SK-N-SH (cell line): ENCODE results near the gene ARHGEF40. TPM values are rescaled to one million over a fixed set of nuclear protein-coding genes. Genes with fewer than 3 reads are reported as not detected.

Experiments
- CTCF ChIA-PET: fragments of 300-600, 350-600 bp; formaldehyde crosslinking; extraction: SDS; loops from one replicate; lab custom pipeline; 2021; lab: Yijun Ruan, JAX
- POLR2A ChIA-PET: fragments of 350-600 bp; sonication (Branson Sonifier 250); formaldehyde crosslinking; extraction: SDS; loops from one replicate; lab custom pipeline; 2020; ENCODE audit warnings: antibody characterized with exemption, inconsistent platforms; lab: Yijun Ruan, JAX
- DNase-seq: peaks from one replicate; pipeline ENCODE4 v3.0.0; 2012
- H2AFZ ChIP-seq: fragments of 200-600 bp; sonication (generic); 2 replicates; pipeline ENCODE4 v1.8.1; 2016; ENCODE audit warnings: antibody characterized with exemption, mild to moderate bottlenecking, low read depth
- H3F3A ChIP-seq: fragments of 200-600 bp; sonication (generic); replicated peaks from 2 replicates; pipeline ENCODE3; 2016; ENCODE audit warnings: antibody characterized with exemption, mild to moderate bottlenecking; ENCODE audit not compliant: insufficient read depth
- H3K27ac ChIP-seq, 2 experiments: fragments of 200-500 bp in 1 of 2; fragments of 200-600 bp in 1 of 2; sonication (Bioruptor generic) in 1 of 2; sonication (generic), shearing (Covaris generic) in 1 of 2; 2 replicates each; pipeline versions ENCODE4 v1.5.1 to v1.6.1; 2014 to 2016; ENCODE audit warnings: low read depth in 2 of 2, inconsistent platforms in 1 of 2, low read length in 1 of 2, mild to moderate bottlenecking in 1 of 2, mixed read lengths in 1 of 2
- H3K27me3 ChIP-seq: fragments of 200-600 bp; sonication (generic), shearing (Covaris generic); 2 replicates; pipeline ENCODE4 v1.6.1; 2016; ENCODE audit warnings: mixed run types; ENCODE audit not compliant: insufficient read depth
- H3K36me3 ChIP-seq, 2 experiments: fragments of 200-500 bp in 1 of 2; fragments of 200-600 bp in 1 of 2; sonication (Bioruptor generic) in 1 of 2; sonication (generic) in 1 of 2; replicated peaks in 1 of 2; 2 replicates each; pipeline versions ENCODE3 to v1.5.1; 2014 to 2016; ENCODE audit warnings: low read length in 1 of 2, mild to moderate bottlenecking in 1 of 2; ENCODE audit not compliant: insufficient read depth in 2 of 2, control insufficient read depth in 1 of 2
- H3K4me1 ChIP-seq, 2 experiments: fragments of 200-500 bp in 1 of 2; fragments of 200-600 bp in 1 of 2; sonication (Bioruptor generic) in 1 of 2; sonication (generic), shearing (Covaris generic) in 1 of 2; 2 replicates each; pipeline versions ENCODE4 v1.5.1 to v1.6.1; 2014 to 2016; ENCODE audit warnings: low read depth in 1 of 2, low read length in 1 of 2, mixed run types in 1 of 2; ENCODE audit not compliant: insufficient read depth in 2 of 2, control insufficient read depth in 1 of 2
- H3K4me2 ChIP-seq: fragments of 200-600 bp; sonication (generic), shearing (Covaris generic); 2 replicates; pipeline ENCODE4 v1.6.1; 2017; ENCODE audit warnings: mixed run types
- H3K4me3 ChIP-seq, 2 experiments: fragments of 200-500 bp in 1 of 2; fragments of 200-600 bp in 1 of 2; sonication (Bioruptor generic) in 1 of 2; sonication (generic), shearing (Covaris generic) in 1 of 2; 2 replicates each; pipeline versions ENCODE4 v1.5.1 to v1.8.1; 2014 to 2016; ENCODE audit warnings: low read depth in 2 of 2, inconsistent platforms in 1 of 2, low read length in 1 of 2, mild to moderate bottlenecking in 1 of 2, mixed read lengths in 1 of 2, moderate library complexity in 1 of 2
- H3K79me2 ChIP-seq: fragments of 200-600 bp; sonication (generic); 2 replicates; pipeline ENCODE4 v1.8.1; 2017; ENCODE audit warnings: mild to moderate bottlenecking; ENCODE audit not compliant: insufficient read depth
- H3K9ac ChIP-seq: fragments of 200-600 bp; sonication (generic); 2 replicates; pipeline ENCODE4 v1.6.1; 2017; ENCODE audit warnings: mixed run types
- H3K9me2 ChIP-seq: fragments of 200-600 bp; sonication (generic); 2 replicates; pipeline ENCODE4 v1.6.1; 2017; ENCODE audit warnings: mixed run types
- H3K9me3 ChIP-seq: fragments of 200-600 bp; sonication (generic); 2 replicates; pipeline ENCODE4 v1.6.1; 2017; ENCODE audit warnings: mixed run types, mild to moderate bottlenecking, moderate library complexity
- H4K20me1 ChIP-seq: fragments of 200-600 bp; sonication (generic); 2 replicates; pipeline ENCODE4 v1.6.1; 2017; ENCODE audit warnings: mild to moderate bottlenecking, mixed run types; ENCODE audit not compliant: insufficient read depth
- CHD2 ChIP-seq: fragments of 150-350 bp; IDR thresholded peaks from 2 replicates; pipeline ENCODE4 v1.6.1; 2018; ENCODE audit warnings: low read length; ENCODE audit not compliant: partially characterized antibody
- ELF1 ChIP-seq: IDR thresholded peaks from 2 replicates; pipeline ENCODE4 v1.4.0; 2012
- EP300 ChIP-seq, 2 experiments: IDR thresholded peaks; 2 replicates each; pipeline versions ENCODE4 v1.4.0 to v1.6.1; 2012; ENCODE audit warnings: borderline replicate concordance in 1 of 2, low read depth in 1 of 2, low read length in 1 of 2
- EZH2phosphoT487 ChIP-seq: fragments of 200-600 bp; sonication (generic); IDR thresholded peaks from 2 replicates; pipeline ENCODE4 v1.6.1; 2017; ENCODE audit warnings: low read depth, mixed run types, mild to moderate bottlenecking, antibody characterized with exemption, moderate library complexity, borderline replicate concordance
- FOXJ3 ChIP-seq: sonication (generic); formaldehyde crosslinking; IDR thresholded peaks from 2 replicates; pipeline ENCODE4 v1.5.1; 2020; ENCODE audit warnings: mild to moderate bottlenecking, missing genetic modification reagents
- GATA2 ChIP-seq: sonication (generic); formaldehyde crosslinking; IDR thresholded peaks from 2 replicates; pipeline ENCODE4 v1.5.0; 2020; ENCODE audit warnings: mild to moderate bottlenecking, missing genetic modification reagents
- JUND ChIP-seq: IDR thresholded peaks from 2 replicates; pipeline ENCODE4 v1.4.0; 2012
- MEF2A ChIP-seq: IDR thresholded peaks from 2 replicates; pipeline ENCODE4 v1.4.0; 2012; ENCODE audit warnings: low read depth, borderline replicate concordance
- NFIC ChIP-seq: IDR thresholded peaks from 2 replicates; pipeline ENCODE4 v1.4.0; 2012; ENCODE audit warnings: borderline replicate concordance
- NRF1 ChIP-seq: IDR thresholded peaks from 2 replicates; pipeline ENCODE4 v1.6.1; 2012; ENCODE audit warnings: low read depth, mild to moderate bottlenecking, low read length
- POLR2AphosphoS5 ChIP-seq: IDR thresholded peaks from 2 replicates; pipeline ENCODE4 v1.6.1; 2012; ENCODE audit warnings: low read depth, low read length
- RCOR1 ChIP-seq: fragments of 150-350 bp; IDR thresholded peaks from 2 replicates; pipeline ENCODE4 v1.6.1; 2017; ENCODE audit warnings: antibody characterized with exemption, low read length
- RFX5 ChIP-seq: IDR thresholded peaks from 2 replicates; pipeline ENCODE4 v1.6.1; 2012; ENCODE audit warnings: mild to moderate bottlenecking, improper control_type of control experiment, low read length
- SIN3A ChIP-seq: IDR thresholded peaks from 2 replicates; pipeline ENCODE4 v1.6.1; 2012; ENCODE audit warnings: low read depth, mild to moderate bottlenecking, low read length, moderate library complexity, borderline replicate concordance
- TAF1 ChIP-seq: IDR thresholded peaks from 2 replicates; pipeline ENCODE4 v1.6.1; 2012; ENCODE audit warnings: low read depth, mild to moderate bottlenecking, low read length, moderate library complexity, borderline replicate concordance
- YY1 ChIP-seq: IDR thresholded peaks from 2 replicates; pipeline ENCODE4 v1.4.0; 2012; ENCODE audit warnings: low read depth, mild to moderate bottlenecking
- WGBS: methylation state at CpG from one replicate; pipeline ENCODE4 v1.1.6; 2017; ENCODE audit warnings: low lambda C conversion rate; 5-methylcytosine and 5-hydroxymethylcytosine counted together
- polyA plus RNA-seq, 3 experiments: library from polyadenylated mRNA; depleted of rRNA; stranded (reverse); fragments of >200 nt; gene quantifications; 2 replicates each; pipeline ENCODE4 v1.2.3, GENCODE V29; 2012
- TF ChIP-seq, protein P1 (sequence below): fragments of 200-600 bp; sonication (generic); IDR thresholded peaks from 2 replicates; pipeline ENCODE4 v1.6.1; 2017; ENCODE audit warnings: antibody characterized with exemption, mild to moderate bottlenecking, moderate library complexity
- TF ChIP-seq, protein P2 (sequence below): IDR thresholded peaks from 2 replicates; pipeline ENCODE4 v1.6.1; 2012; ENCODE audit warnings: mild to moderate bottlenecking, low read depth, low read length, moderate library complexity
- TF ChIP-seq, protein P3 (sequence below): IDR thresholded peaks from 2 replicates; pipeline ENCODE4 v1.4.0; 2012; ENCODE audit warnings: low read depth, borderline replicate concordance

The ARHGEF40 gene
- polyA plus RNA-seq, 1 of the 3 experiments (the other 2 are of a cell fraction), result 58.8 TPM

DNA sequence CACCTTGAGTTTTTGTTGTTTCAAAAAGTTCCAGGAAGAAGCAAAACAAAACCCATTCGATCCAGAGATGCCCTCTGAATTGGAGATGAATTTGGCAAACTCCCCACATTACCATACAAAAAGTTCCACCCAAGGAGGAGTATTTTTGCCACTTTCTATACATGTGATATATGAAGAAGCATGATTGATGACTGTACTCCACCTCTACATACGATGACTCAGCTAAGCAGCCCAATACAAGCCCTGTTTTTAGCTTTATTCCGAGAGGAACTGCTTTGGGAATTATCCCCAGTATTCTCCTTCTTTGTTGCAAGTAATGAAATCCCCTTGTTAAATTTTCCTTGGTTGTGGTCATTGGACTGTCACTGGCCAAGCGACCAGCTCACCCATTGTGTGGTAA lies 42.2 kb downstream of the ARHGEF40 start:
- no peak overlapping the region for H3K9ac ChIP-seq
- no peak overlapping the region for H2AFZ ChIP-seq
- no peaks in the 10 kb centered on the region for H3K79me2 ChIP-seq
- no peak overlapping the region for H3K27ac ChIP-seq
- 65% methylated on average over 4 of the region's 4 CpGs for WGBS
- H3K9me2 ChIP-seq, result no peaks in the 10 kb centered on the region
- no peak for DNase-seq
- H3K4me3 ChIP-seq, result no peak overlapping the region
- H3K27me3 ChIP-seq, result no peaks in the 10 kb centered on the region; the same call in 1 of the 2 replicates
- POLR2A ChIA-PET, result no interaction called here
- H3K36me3 ChIP-seq, result no peaks in the 10 kb centered on the region
- H3K9me3 ChIP-seq, result no peaks in the 10 kb centered on the region
- no peak overlapping the region for H3K4me2 ChIP-seq
- H3F3A ChIP-seq, result no peaks in the 10 kb centered on the region
- no peaks in the 10 kb centered on the region for H4K20me1 ChIP-seq
- H3K4me1 ChIP-seq, result peaks cover 2% of the 10 kb centered on the region in 2 experiments; a peak in 2 of 4 replicates
- CTCF ChIA-PET, result interaction anchor here (0.9 to 1.9 kb wide), 5 partner anchors 8 to 98 kb away, joined by 3 to 6 read pairs (median 4); no protein-coding TSS in a partner anchor
- TF ChIP-seq ELF1 (no peak), EP300 (IDR thresholded peaks at IDR 0.05; ENCODE audit: borderline replicate concordance in 1 of 2, low read depth in 1 of 2, low read length in 1 of 2) (no peak), EZH2phosphoT487 (no peak), SIN3A (no peak), JUND (no peak), NRF1 (no peak), NFIC (no peak), GATA2 (CRISPR knock-in tag) (no peak), TAF1 (no peak), MEF2A (no peak), FOXJ3 (no peak), CHD2 (no peak), POLR2AphosphoS5 (no peak), RFX5 (no peak), RCOR1 (no peak), YY1 (no peak)
- TF ChIP-seq, protein P1, sequence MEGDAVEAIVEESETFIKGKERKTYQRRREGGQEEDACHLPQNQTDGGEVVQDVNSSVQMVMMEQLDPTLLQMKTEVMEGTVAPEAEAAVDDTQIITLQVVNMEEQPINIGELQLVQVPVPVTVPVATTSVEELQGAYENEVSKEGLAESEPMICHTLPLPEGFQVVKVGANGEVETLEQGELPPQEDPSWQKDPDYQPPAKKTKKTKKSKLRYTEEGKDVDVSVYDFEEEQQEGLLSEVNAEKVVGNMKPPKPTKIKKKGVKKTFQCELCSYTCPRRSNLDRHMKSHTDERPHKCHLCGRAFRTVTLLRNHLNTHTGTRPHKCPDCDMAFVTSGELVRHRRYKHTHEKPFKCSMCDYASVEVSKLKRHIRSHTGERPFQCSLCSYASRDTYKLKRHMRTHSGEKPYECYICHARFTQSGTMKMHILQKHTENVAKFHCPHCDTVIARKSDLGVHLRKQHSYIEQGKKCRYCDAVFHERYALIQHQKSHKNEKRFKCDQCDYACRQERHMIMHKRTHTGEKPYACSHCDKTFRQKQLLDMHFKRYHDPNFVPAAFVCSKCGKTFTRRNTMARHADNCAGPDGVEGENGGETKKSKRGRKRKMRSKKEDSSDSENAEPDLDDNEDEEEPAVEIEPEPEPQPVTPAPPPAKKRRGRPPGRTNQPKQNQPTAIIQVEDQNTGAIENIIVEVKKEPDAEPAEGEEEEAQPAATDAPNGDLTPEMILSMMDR, result no peak
- TF ChIP-seq, protein P2, sequence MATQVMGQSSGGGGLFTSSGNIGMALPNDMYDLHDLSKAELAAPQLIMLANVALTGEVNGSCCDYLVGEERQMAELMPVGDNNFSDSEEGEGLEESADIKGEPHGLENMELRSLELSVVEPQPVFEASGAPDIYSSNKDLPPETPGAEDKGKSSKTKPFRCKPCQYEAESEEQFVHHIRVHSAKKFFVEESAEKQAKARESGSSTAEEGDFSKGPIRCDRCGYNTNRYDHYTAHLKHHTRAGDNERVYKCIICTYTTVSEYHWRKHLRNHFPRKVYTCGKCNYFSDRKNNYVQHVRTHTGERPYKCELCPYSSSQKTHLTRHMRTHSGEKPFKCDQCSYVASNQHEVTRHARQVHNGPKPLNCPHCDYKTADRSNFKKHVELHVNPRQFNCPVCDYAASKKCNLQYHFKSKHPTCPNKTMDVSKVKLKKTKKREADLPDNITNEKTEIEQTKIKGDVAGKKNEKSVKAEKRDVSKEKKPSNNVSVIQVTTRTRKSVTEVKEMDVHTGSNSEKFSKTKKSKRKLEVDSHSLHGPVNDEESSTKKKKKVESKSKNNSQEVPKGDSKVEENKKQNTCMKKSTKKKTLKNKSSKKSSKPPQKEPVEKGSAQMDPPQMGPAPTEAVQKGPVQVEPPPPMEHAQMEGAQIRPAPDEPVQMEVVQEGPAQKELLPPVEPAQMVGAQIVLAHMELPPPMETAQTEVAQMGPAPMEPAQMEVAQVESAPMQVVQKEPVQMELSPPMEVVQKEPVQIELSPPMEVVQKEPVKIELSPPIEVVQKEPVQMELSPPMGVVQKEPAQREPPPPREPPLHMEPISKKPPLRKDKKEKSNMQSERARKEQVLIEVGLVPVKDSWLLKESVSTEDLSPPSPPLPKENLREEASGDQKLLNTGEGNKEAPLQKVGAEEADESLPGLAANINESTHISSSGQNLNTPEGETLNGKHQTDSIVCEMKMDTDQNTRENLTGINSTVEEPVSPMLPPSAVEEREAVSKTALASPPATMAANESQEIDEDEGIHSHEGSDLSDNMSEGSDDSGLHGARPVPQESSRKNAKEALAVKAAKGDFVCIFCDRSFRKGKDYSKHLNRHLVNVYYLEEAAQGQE, result no peak
- TF ChIP-seq, protein P3, sequence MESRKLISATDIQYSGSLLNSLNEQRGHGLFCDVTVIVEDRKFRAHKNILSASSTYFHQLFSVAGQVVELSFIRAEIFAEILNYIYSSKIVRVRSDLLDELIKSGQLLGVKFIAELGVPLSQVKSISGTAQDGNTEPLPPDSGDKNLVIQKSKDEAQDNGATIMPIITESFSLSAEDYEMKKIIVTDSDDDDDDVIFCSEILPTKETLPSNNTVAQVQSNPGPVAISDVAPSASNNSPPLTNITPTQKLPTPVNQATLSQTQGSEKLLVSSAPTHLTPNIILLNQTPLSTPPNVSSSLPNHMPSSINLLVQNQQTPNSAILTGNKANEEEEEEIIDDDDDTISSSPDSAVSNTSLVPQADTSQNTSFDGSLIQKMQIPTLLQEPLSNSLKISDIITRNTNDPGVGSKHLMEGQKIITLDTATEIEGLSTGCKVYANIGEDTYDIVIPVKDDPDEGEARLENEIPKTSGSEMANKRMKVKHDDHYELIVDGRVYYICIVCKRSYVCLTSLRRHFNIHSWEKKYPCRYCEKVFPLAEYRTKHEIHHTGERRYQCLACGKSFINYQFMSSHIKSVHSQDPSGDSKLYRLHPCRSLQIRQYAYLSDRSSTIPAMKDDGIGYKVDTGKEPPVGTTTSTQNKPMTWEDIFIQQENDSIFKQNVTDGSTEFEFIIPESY, result no peak
- TF ChIP-seq, all 33 proteins: peak for 0
